Stomach smooth muscle (tissue), 2 donors: ENCODE data around the gene RUNX2.
"Not testable (repeated sequence)": the region's sequence is repeated elsewhere in the genome, so short reads cannot be mapped to it uniquely, and the experiment has no call there.

ENCODE experiments used
- H3K27ac ChIP-seq: one replicate; pipeline ENCODE4 v1.7.0; 2013; ENCODE audit warnings: mild to moderate bottlenecking, low read length, inconsistent platforms
- H3K27me3 ChIP-seq, 2 donors: one replicate each; pipeline ENCODE4 v1.7.0; 2013; ENCODE audit warnings: low read length in 2 of 2; ENCODE audit not compliant: insufficient read depth in 2 of 2, control insufficient read depth in 1 of 2
- H3K36me3 ChIP-seq, 2 donors: one replicate each; pipeline ENCODE4 v1.7.0; 2013; ENCODE audit warnings: low read length in 2 of 2; ENCODE audit not compliant: control insufficient read depth in 2 of 2, insufficient read depth in 2 of 2
- H3K4me1 ChIP-seq: one replicate; pipeline ENCODE4 v1.7.0; 2013; ENCODE audit warnings: low read length; ENCODE audit not compliant: control insufficient read depth, insufficient read depth
- H3K4me3 ChIP-seq, 2 donors: one replicate each; pipeline ENCODE4 v1.7.0; 2013; ENCODE audit warnings: low read length in 2 of 2
- H3K9ac ChIP-seq, 2 donors: one replicate each; pipeline ENCODE4 v1.7.0; 2013; ENCODE audit warnings: low read length in 2 of 2, mild to moderate bottlenecking in 1 of 2
- H3K9me3 ChIP-seq, 2 donors: one replicate each; pipeline ENCODE4 v1.7.0; 2013; ENCODE audit warnings: low read length in 2 of 2; ENCODE audit not compliant: control insufficient read depth in 2 of 2
- donor health status: healthy.
- donor health status: Pancreatic carcinoma.

Gene RUNX2

DNA sequence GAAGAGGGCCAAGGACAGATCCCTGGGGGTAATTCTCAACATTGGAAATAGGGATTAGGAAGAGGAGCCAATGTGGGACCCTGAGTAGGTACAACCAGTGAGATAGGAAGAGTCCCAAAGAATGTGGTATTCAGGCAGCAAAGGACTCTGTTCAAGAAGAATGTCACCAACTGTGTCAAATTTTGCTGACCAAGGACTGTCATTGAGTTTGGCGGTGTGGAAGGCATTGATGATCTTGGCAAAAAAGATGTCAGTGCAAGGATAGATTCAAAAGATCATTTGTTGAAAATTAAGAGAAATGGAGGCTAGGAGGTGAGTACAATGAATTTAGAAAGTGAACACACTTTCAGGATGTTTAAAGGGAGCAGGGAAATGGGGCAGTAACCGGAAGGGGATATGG, 132.0 kb downstream of the RUNX2 start:
- Histone ChIP-seq H3K9ac (no peak overlapping the region), H3K27ac (no peak overlapping the region), H3K27me3 (no peaks in the 10 kb centered on the region), H3K4me1 (no peaks in the 10 kb centered on the region), H3K4me3 (no peak overlapping the region), H3K36me3 (no peaks in the 10 kb centered on the region), H3K9me3 (peaks cover 0 to 2% of the 10 kb centered on the region in 2 donors)

DNA sequence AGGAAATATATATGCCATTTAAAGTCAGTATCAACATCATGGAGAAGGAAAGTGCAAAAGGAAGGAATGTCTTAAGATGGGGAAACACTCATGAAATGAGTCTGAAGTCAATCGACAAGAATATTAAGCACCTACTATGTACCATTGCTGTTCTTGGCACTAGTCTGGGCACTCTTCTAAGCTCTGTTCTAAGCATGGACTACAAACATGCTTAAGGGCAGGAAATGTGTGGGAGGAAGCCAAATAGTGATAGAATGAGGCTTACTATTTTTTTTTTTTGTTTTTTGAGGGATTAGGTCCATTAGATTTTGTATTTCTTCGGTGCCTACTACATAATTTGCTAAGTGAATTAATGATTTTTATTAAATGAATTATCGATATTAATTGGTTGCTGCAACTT, 133.4 kb downstream of the RUNX2 start:
- peaks cover 0 to under 1% of the 10 kb centered on the region in 2 donors for H3K9me3 ChIP-seq
- no peaks in the 10 kb centered on the region for H3K36me3 ChIP-seq
- no peak overlapping the region for H3K9ac ChIP-seq
- peaks cover 0 to 2% of the 10 kb centered on the region in 2 donors for H3K27me3 ChIP-seq
- no peaks in the 10 kb centered on the region for H3K4me1 ChIP-seq
- no peak overlapping the region for H3K27ac ChIP-seq
- no peak overlapping the region for H3K4me3 ChIP-seq

DNA sequence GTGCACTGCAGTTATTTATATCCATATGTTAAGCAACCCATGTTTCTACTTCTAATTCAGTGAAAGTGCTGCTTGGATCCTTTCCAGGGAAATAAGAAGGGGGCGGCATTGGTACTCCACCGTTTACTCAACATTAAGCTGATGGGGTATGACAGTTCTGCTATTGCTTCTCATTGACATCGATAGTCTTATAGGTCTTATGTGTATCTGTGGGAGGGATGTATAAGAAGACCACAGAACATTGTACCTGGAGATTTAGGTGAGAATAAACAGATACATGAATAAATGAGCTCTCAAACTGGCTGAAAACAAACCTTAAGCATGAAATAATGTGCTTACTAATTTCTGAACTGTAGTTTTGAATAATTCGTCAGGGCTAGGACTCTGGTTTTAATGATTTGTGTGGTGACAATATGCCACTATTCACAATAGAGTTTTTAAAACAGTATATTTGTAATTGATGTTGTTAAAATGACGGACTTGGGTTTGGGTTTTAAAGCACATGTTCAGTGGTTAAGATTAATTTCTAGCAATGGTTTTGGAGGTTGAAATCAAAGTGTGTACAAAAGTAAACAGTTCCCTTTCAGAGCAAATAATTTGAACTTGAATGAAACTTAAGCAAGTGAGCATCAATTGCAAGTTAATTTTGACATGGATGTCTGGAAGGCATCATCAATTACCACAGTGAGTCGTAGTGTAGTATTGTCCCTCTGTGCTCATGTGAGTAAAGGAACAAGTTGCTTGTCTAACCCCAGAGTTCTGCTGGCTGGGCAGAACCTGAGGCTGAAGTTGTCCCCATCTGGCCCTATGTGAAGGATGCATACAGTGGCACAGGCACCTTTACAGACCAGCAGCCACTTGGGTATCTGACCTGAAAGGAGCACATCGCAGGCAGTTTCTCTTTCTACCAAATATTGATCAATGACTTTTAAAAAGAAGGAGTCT, 134.3 kb downstream of the RUNX2 start:
- no peak overlapping the region for H3K27ac ChIP-seq

DNA sequence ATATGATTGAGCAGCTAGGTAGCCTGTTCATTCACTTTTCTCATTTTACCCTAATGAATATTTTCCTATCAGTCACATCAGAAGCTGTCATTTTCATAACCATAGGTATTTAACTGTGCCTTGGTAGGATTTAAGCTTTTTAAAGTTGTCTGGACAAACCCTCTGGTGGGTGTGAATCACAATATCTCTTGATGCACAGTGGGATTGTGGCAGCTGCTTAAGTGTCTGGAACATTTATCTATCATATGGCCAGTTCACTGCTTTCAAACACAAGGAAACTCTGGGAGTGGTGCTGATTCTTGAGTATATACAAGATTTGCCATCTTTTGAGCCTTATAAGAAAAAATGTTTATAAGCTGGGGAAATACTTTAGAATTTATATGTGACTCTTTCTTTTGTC, 136.6 kb downstream of the RUNX2 start:
- H3K9ac ChIP-seq, result no peak overlapping the region
- H3K4me3 ChIP-seq, result no peak overlapping the region
- no peak overlapping the region for H3K27ac ChIP-seq
- H3K36me3 ChIP-seq, result no peaks in the 10 kb centered on the region
- no peaks in the 10 kb centered on the region for H3K9me3 ChIP-seq
- H3K4me1 ChIP-seq, result no peaks in the 10 kb centered on the region
- peaks cover 0 to 2% of the 10 kb centered on the region in 2 donors for H3K27me3 ChIP-seq

More for the DNA sequence above, 134.3 kb downstream of the RUNX2 start:
- H3K36me3 ChIP-seq, result no peaks in the 10 kb centered on the region
- H3K9me3 ChIP-seq, result no peaks in the 10 kb centered on the region
- H3K27me3 ChIP-seq, result peaks cover 0 to 2% of the 10 kb centered on the region in 2 donors
- no peak overlapping the region for H3K4me3 ChIP-seq
- H3K9ac ChIP-seq, result no peak overlapping the region
- H3K4me1 ChIP-seq, result no peaks in the 10 kb centered on the region

DNA sequence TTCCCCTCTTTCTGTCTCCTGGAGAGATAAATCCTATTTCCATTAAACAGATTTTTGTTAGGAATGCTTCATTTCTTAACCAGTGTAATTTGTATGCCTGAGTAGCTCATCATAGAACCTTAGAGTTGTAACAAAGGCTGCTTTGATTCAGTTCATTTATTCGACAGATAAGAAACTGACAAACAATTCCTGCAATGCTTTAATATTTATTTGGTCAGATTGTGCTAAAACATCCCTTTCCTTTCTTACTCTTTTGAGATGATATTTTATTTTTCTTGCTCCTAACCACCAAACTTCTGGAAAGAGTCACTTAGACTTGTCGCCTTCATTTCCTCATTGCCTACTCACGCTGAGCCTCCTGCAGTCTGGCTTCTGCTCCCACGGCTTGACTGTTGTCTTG, 138.6 kb downstream of the RUNX2 start:
- no peak overlapping the region for H3K27ac ChIP-seq
- peaks cover 0 to 2% of the 10 kb centered on the region in 2 donors for H3K27me3 ChIP-seq
- H3K36me3 ChIP-seq, result no peaks in the 10 kb centered on the region
- no peak overlapping the region for H3K4me3 ChIP-seq
- no peak overlapping the region for H3K9ac ChIP-seq
- no peaks in the 10 kb centered on the region for H3K4me1 ChIP-seq
- no peaks in the 10 kb centered on the region for H3K9me3 ChIP-seq

DNA sequence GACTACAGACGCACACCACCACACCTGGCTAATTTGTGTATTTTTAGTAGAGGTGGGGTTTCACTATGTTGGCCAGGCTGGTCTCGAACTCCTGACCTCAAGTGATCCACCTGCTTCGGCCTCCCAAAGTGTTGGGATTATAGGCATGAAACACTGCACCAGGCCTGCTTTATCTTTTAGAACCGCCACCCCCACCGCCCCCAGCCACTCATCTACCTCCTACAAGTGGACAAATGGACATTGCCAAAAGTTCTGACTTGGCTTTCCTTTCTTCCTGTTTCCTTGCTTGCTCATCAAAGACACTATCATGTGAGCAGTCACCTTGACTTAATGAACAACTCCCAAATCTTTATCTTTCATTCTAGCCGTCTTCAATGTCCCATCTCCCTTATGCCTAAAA, 139.3 kb downstream of the RUNX2 start:
- not testable (repeated sequence) for H3K4me3 ChIP-seq, H3K27ac ChIP-seq, H3K27me3 ChIP-seq, H3K9ac ChIP-seq, H3K9me3 ChIP-seq, H3K36me3 ChIP-seq, H3K4me1 ChIP-seq

DNA sequence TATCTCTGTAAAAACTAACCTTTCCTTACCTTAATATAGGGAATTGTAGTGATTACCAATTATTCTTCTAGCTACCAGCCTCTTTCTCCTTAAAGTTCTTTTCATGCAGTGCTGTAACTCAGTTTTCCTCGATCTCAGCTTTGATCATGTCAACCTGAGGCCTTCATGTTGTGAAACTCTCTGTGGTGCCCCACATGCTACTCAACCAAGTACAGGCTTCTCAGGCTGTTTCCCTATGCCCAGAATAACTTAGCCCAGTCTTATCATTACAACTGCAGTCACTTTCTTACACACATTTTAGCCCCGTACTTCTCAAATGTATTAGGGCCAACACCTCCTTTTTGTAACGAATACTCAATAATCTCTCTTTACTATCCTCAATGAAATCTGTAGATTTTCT, 139.7 kb downstream of the RUNX2 start:
- no peaks in the 10 kb centered on the region for H3K4me1 ChIP-seq
- H3K27ac ChIP-seq, result no peak overlapping the region
- H3K27me3 ChIP-seq, result peaks cover 0 to 2% of the 10 kb centered on the region in 2 donors
- no peaks in the 10 kb centered on the region for H3K36me3 ChIP-seq
- no peak overlapping the region for H3K4me3 ChIP-seq
- H3K9ac ChIP-seq, result no peak overlapping the region
- H3K9me3 ChIP-seq, result no peaks in the 10 kb centered on the region

DNA sequence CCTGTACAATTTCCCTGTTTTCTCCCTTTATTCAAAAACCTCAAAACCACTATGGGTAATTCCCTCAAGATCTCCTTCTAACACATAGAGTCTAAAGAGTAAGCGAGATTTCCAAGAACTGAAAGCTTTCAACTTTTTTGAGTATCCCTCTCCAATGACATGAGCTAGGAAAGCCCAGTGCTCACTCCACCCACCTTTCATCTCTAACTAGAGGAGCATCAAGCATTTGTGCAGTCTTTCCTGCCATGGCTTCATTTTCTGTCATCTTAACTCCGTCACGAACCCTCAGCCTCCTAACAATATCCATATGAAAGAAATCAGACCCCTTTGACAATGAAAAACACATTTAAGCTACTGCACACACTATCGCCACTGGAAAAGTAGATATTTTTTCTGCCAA, 141.5 kb downstream of the RUNX2 start:
- H3K9ac ChIP-seq, result no peak overlapping the region
- no peaks in the 10 kb centered on the region for H3K36me3 ChIP-seq
- no peaks in the 10 kb centered on the region for H3K9me3 ChIP-seq
- H3K4me3 ChIP-seq, result no peak overlapping the region
- H3K27ac ChIP-seq, result no peak overlapping the region
- H3K27me3 ChIP-seq, result peaks cover 0 to 2% of the 10 kb centered on the region in 2 donors
- H3K4me1 ChIP-seq, result no peaks in the 10 kb centered on the region

DNA sequence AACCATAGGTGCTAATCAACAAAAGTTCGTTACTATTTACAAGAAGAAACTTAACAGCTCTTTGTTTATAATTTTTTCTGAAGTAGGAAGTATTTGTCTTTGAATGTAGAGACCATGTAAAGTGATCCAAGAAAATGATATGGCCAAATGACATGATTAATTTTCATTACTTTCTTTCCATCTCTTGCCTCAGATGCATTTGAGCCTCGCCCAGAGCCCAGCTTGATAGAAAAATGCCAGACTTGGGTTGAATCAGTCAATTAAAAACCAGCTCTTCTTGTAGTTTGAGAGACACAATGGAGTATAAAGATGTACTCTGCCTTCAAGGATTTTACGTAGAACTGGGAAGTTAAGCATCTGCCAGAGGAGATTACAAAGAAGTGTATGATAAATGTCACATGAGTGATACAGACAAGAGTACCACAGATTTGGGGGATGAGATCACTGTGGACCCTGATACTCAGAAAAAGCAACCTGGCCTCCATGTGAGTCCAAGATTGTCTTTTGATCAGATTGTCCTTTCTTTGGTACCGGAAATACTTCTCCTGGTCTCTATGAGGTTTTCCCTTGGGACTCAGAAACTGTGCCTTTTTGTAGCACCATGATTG, 142.1 kb downstream of the RUNX2 start:
- Histone ChIP-seq H3K27ac (no peak overlapping the region), H3K9me3 (no peaks in the 10 kb centered on the region), H3K9ac (no peak overlapping the region), H3K27me3 (peaks cover 0 to 2% of the 10 kb centered on the region in 2 donors), H3K4me1 (no peaks in the 10 kb centered on the region), H3K36me3 (no peaks in the 10 kb centered on the region), H3K4me3 (no peak overlapping the region)

DNA sequence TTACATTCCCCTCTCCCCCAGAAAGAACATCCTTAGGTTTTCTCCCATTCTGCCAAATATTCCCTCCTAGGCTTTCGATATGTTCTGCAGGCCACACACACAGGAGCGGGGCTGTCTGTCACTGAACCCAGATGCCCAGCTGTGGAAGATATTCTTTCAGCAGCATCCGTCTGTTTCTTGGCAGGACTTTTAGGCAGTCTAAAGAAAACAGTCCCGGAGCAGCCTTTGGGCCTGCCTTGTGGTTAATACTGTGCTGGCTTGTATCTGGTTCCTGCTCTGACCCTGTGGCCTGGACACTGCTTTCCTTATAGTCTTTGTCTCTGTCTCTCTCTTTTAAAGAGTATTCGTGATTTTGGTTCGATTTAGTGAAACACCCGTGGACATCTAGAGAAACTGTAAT, 144.3 kb downstream of the RUNX2 start:
- H3K9me3 ChIP-seq, result no peaks in the 10 kb centered on the region
- no peak overlapping the region for H3K4me3 ChIP-seq
- H3K4me1 ChIP-seq, result no peaks in the 10 kb centered on the region
- no peak overlapping the region for H3K9ac ChIP-seq
- no peak overlapping the region for H3K27ac ChIP-seq
- no peaks in the 10 kb centered on the region for H3K36me3 ChIP-seq
- no peaks in the 10 kb centered on the region for H3K27me3 ChIP-seq
